Stimulated activated memory B cell treated with anti-CD40 and anti-IgM and Interleukin-4, amounts not matched to agents 10 μg/mL and 1 μg/mL and 100 μg/mL, for 72 hours (primary cell): ENCODE data around the gene CRACDL.
"Not testable (repeated sequence)": the region's sequence is repeated elsewhere in the genome, so short reads cannot be mapped to it uniquely, and the experiment has no call there.

Experiments
- ATAC-seq: fragments of 150-1000 bp; cut with Tn5 transposase; 2 replicates; pipeline ENCODE4 v1.10.0; 2021
- H3K27ac Mint-ChIP-seq: one replicate; pipeline ENCODE4 v1.8.0; 2022; ENCODE audit warnings: mild to moderate bottlenecking, mixed read lengths
- H3K27me3 Mint-ChIP-seq: one replicate; pipeline ENCODE4 v1.8.0; 2022; ENCODE audit warnings: mixed read lengths
- H3K36me3 Mint-ChIP-seq: one replicate; pipeline ENCODE4 v1.8.0; 2022; ENCODE audit warnings: mixed read lengths
- H3K4me1 Mint-ChIP-seq: one replicate; pipeline ENCODE4 v1.8.0; 2022; ENCODE audit warnings: mixed read lengths
- H3K4me3 Mint-ChIP-seq: one replicate; pipeline ENCODE4 v1.8.0; 2022; ENCODE audit warnings: mild to moderate bottlenecking, moderate library complexity, mixed read lengths
- H3K9me3 Mint-ChIP-seq: one replicate; pipeline ENCODE4 v1.8.0; 2022; ENCODE audit warnings: mixed read lengths

The CRACDL gene

DNA sequence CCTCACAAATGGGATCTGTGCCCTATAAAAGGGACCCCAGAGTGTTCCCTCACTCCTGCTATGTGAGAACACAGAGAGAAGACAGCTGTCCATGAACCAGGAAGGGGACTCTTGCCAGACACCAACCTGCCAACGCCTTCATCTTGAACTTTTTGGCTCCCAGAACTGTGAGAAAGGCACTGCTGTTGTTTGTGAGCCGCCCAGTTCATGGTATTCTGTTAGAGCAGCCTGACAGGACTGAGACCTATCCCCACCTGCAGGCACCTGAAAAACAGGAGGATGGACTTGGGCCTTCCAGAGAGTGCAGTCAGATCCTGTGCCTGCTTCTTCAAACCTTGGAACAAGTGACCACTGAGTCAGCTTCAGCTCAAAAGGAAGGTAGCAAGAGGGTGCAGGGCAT is 51.4 kb downstream of the CRACDL start:
- peaks cover 78% of the 10 kb centered on the region for H3K27me3 Mint-ChIP-seq
- H3K27ac Mint-ChIP-seq = no peak overlapping the region
- no peaks in the 10 kb centered on the region for H3K4me1 Mint-ChIP-seq
- no peak overlapping the region for H3K4me3 Mint-ChIP-seq
- peaks cover 32% of the 10 kb centered on the region for H3K9me3 Mint-ChIP-seq
- ATAC-seq = no peak
- H3K36me3 Mint-ChIP-seq = peaks cover 16% of the 10 kb centered on the region

DNA sequence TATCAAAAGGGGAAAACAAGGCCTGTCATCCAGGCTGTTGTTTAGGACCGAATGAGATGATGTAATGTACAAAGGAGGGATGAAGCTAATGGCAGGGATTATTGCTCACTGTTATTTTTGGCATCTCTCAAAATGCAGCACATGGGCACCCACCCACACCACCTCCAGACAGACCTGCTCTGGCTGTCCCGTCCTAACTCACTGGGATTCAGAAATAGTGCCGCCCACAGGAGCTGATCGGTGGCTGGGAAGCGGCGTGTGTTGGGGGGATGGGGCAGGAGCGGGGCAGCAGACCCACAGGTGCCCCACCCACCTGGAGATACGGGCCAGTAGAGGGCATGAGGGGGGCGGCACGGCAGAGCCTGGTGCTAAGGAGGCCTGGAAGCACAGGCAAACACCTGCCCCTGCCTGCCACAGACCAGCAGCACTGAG is 52.2 kb downstream of the CRACDL start:
- Mint-ChIP-seq H3K4me3 (no peak overlapping the region), H3K36me3 (peaks cover 16% of the 10 kb centered on the region), H3K27me3 (peaks cover 76% of the 10 kb centered on the region), H3K9me3 (peaks cover 26% of the 10 kb centered on the region), H3K27ac (no peak overlapping the region), H3K4me1 (no peaks in the 10 kb centered on the region)
- ATAC-seq = no peak

DNA sequence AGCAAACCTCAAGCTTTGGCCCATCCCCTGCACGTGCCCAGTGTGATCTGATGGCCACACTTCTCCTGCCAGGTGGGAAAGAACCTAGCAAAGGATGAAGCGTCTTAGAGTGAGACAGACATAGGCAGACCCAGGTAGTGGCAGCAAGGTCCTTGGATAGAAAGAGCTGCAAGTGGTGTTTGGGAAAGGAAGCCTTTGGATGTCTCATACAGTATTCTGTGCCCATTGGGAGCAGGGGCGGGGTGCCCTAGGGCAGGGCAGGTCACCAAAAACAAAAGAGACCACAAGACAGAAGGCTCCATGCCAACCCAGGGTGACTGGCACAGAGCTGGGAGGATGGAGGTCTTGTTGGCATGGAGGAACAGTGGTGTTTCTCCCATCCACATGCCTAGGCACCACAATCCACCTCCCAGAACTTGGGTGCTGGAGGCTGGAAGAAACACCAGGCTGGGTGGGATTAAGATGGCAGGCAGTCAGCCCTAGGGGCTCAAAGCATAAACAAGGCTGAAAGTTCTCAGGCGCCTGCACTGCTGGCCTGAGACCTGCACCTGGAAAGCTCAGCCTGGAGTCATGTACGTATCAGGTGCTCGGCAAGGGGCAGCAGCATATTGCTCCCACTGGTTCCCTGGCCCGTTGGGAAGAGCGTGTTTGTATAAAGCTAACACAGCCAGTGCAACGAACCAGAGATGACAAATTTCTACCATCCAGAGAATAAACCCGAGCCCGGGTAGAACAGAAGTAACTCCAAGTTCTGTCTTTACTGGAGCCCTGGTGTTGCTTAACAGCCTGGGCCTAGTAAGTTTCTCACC is 52.9 kb downstream of the CRACDL start:
- H3K4me1 Mint-ChIP-seq = no peaks in the 10 kb centered on the region
- H3K36me3 Mint-ChIP-seq = peaks cover 16% of the 10 kb centered on the region
- H3K4me3 Mint-ChIP-seq = no peak overlapping the region
- H3K27ac Mint-ChIP-seq = no peak overlapping the region
- H3K9me3 Mint-ChIP-seq = peaks cover 22% of the 10 kb centered on the region
- no peak for ATAC-seq
- H3K27me3 Mint-ChIP-seq = peaks cover 76% of the 10 kb centered on the region

DNA sequence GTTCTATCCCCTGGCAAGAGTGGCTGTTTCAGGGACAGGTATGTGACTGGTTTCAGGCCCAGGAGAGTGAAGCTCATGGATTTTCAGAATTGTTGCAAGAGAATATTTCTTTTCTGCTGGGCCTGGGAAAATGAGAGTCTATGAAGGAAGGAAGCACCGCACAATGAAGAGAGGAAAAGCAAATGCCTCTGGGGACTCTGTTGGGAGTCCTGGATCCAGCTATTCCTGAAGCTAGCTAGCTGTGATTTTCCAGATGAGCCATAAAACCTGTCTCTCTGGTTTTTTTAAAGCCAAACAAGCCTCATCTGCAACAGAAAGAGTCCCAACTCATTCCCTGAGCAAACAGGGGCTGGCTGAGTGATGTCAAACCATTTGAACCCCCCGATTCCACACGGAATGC is 53.7 kb downstream of the CRACDL start:
- peaks cover 12% of the 10 kb centered on the region for H3K36me3 Mint-ChIP-seq
- H3K4me3 Mint-ChIP-seq = no peak overlapping the region
- H3K9me3 Mint-ChIP-seq = peaks cover 18% of the 10 kb centered on the region
- H3K27ac Mint-ChIP-seq = no peak overlapping the region
- H3K27me3 Mint-ChIP-seq = peaks cover 69% of the 10 kb centered on the region
- H3K4me1 Mint-ChIP-seq = no peaks in the 10 kb centered on the region
- no peak for ATAC-seq

DNA sequence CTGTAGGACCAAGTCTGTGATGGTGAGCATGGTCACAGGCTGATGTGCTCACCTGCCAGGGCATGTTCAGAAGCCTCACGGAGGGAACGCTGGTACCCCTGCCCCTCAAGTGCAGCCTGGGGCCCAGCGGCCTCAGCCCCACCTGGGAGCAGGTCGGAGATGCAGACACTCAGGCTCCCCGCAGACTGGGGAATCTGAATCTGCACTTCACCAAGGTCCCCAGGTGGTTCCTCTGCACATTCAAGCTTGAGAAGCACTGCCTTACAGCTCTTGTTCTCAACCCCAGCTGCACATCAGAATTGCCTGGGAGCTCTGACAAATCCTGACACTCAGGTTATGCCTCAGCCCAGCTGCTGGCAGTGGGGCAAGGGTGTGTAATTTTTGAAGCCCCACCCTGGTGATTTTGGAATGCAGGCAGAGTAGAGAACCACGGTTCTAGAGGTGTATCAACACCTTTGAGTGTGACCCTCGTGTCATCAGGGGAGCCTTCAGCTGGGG is 54.8 kb downstream of the CRACDL start:
- peaks cover 8% of the 10 kb centered on the region for H3K9me3 Mint-ChIP-seq
- peaks cover 3% of the 10 kb centered on the region for H3K36me3 Mint-ChIP-seq
- H3K4me3 Mint-ChIP-seq = no peak overlapping the region
- H3K27me3 Mint-ChIP-seq = peaks cover 57% of the 10 kb centered on the region
- H3K27ac Mint-ChIP-seq = no peak overlapping the region
- ATAC-seq = no peak
- H3K4me1 Mint-ChIP-seq = no peaks in the 10 kb centered on the region

GRCh38 chr2:98880266-98881152 is 55.5 kb downstream of the CRACDL start:
- ATAC-seq = no peak
- peaks cover 1% of the 10 kb centered on the region for H3K4me1 Mint-ChIP-seq
- no peaks in the 10 kb centered on the region for H3K36me3 Mint-ChIP-seq
- H3K9me3 Mint-ChIP-seq = peaks cover 5% of the 10 kb centered on the region
- no peak overlapping the region for H3K4me3 Mint-ChIP-seq
- no peak overlapping the region for H3K27ac Mint-ChIP-seq
- peaks cover 50% of the 10 kb centered on the region for H3K27me3 Mint-ChIP-seq

- H3K9me3 Mint-ChIP-seq = not testable (repeated sequence)
Observed at GRCh38 chr2:98877658-98878057, 58.4 kb downstream of the CRACDL start.

DNA sequence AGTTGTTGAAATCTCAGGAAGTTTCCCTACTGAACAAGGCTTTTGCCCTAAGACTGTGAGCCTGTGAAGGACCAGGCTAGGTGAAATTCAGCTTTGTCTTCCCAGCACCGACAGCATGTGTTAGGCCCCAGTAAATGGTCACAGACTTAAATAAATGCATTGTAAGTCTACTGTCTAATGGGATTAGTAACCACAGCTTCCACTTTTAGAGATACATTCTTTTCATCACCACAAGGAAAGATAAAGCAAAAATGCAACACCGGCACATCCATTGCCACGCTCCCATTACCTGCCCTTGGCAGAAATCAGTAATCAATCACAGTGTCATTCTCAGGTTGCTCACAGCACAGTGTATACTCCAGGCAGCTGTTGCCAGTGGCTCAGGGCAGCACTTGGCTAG is 59.3 kb downstream of the CRACDL start:
- H3K27me3 Mint-ChIP-seq = peaks cover 27% of the 10 kb centered on the region
- H3K27ac Mint-ChIP-seq = no peak overlapping the region
- ATAC-seq = no peak
- no peaks in the 10 kb centered on the region for H3K36me3 Mint-ChIP-seq
- H3K4me3 Mint-ChIP-seq = no peak overlapping the region
- H3K9me3 Mint-ChIP-seq = no peaks in the 10 kb centered on the region
- peaks cover 7% of the 10 kb centered on the region for H3K4me1 Mint-ChIP-seq

More at GRCh38 chr2:98877658-98878057, 58.4 kb downstream of the CRACDL start:
- ATAC-seq, H3K27ac Mint-ChIP-seq, H3K36me3 Mint-ChIP-seq, H3K4me1 Mint-ChIP-seq, H3K4me3 Mint-ChIP-seq: not testable (repeated sequence)
- H3K27me3 Mint-ChIP-seq = peaks cover 32% of the 10 kb centered on the region

GRCh38 chr2:98875746-98876145 is 60.3 kb downstream of the CRACDL start:
- no peak for ATAC-seq
- Mint-ChIP-seq H3K4me1 (peaks cover 7% of the 10 kb centered on the region), H3K4me3 (no peak overlapping the region)

DNA sequence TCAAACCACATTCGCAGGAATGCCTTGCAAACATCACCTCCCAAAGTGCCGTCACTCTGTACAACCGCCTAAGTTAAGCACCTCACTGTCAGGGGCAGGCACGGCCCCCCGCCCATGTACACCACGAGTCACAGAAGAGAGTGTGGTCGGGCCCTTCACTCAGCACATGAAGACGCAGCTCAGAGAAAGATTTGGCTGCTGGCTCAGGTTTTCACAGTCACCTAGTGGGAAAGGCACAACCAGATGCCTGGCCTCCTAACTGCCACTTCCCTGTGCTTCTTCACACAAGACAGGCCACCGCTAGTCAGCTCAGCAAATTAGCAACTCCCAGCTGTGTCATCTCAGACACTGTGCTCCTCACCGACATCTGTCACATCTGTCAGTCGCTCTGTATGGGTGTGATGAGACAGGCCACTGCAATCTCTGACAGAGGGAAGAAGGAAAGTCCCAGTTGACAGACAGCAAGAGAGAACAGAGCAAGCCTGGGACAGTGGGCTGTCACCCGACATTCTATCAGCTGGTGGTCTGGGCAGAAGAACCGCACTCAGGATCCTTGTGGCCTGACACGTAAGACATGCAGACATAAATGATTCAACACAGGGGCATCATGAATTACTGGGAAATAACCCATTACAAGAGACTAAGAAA is 60.8 kb downstream of the CRACDL start:
- H3K27ac Mint-ChIP-seq = no peak overlapping the region
- H3K4me3 Mint-ChIP-seq = no peak overlapping the region

More at GRCh38 chr2:98875746-98876145, 60.3 kb downstream of the CRACDL start:
- Mint-ChIP-seq H3K27ac (no peak overlapping the region), H3K36me3 (no peaks in the 10 kb centered on the region), H3K27me3 (peaks cover 20% of the 10 kb centered on the region), H3K9me3 (no peaks in the 10 kb centered on the region)

GRCh38 chr2:98874186-98874689 is 61.8 kb downstream of the CRACDL start:
- Mint-ChIP-seq H3K27ac (no peak overlapping the region), H3K27me3 (peaks cover 20% of the 10 kb centered on the region), H3K4me1 (peaks cover 16% of the 10 kb centered on the region), H3K4me3 (no peak overlapping the region), H3K36me3 (no peaks in the 10 kb centered on the region), H3K9me3 (no peaks in the 10 kb centered on the region)
- ATAC-seq = no peak

More for the DNA sequence above, 60.8 kb downstream of the CRACDL start:
- H3K9me3 Mint-ChIP-seq = no peaks in the 10 kb centered on the region
- H3K27me3 Mint-ChIP-seq = peaks cover 20% of the 10 kb centered on the region
- peak; percentile 70 for ATAC-seq
- H3K36me3 Mint-ChIP-seq = no peaks in the 10 kb centered on the region
- peaks cover 7% of the 10 kb centered on the region for H3K4me1 Mint-ChIP-seq

GRCh38 chr2:98872526-98872925 is 63.5 kb downstream of the CRACDL start:
- no peaks in the 10 kb centered on the region for H3K9me3 Mint-ChIP-seq
- ATAC-seq = no peak
- no peak overlapping the region for H3K27ac Mint-ChIP-seq
- H3K36me3 Mint-ChIP-seq = no peaks in the 10 kb centered on the region
- peaks cover 8% of the 10 kb centered on the region for H3K27me3 Mint-ChIP-seq
- no peak overlapping the region for H3K4me3 Mint-ChIP-seq
- peaks cover 16% of the 10 kb centered on the region for H3K4me1 Mint-ChIP-seq

DNA sequence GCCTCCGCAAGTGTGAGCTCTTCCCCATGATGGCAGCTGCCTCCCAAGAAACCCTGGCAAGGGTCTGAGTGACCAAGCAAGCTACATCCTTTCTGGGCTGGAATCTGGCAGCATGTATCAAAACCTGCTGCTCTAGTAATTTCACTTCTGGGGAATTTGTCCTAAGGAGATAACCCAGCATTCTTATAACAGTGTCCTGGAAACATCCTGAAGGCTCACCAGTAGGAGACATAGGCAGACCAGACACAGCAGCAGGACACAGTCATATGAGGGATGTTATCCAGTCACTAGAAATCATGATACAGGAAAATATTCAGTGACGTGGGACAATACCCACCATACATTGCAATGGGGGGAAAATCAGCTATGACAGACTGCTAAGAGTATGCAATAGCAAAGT is 64.5 kb downstream of the CRACDL start:
- Mint-ChIP-seq H3K27ac (no peak overlapping the region), H3K4me1 (peaks cover 16% of the 10 kb centered on the region), H3K27me3 (peaks cover 8% of the 10 kb centered on the region), H3K9me3 (no peaks in the 10 kb centered on the region), H3K4me3 (no peak overlapping the region), H3K36me3 (no peaks in the 10 kb centered on the region)
- no peak for ATAC-seq

- no peak overlapping the region for H3K27ac Mint-ChIP-seq
- peaks cover 16% of the 10 kb centered on the region for H3K4me1 Mint-ChIP-seq
- H3K36me3 Mint-ChIP-seq = no peaks in the 10 kb centered on the region
- H3K27me3 Mint-ChIP-seq = peaks cover 8% of the 10 kb centered on the region
- H3K9me3 Mint-ChIP-seq = no peaks in the 10 kb centered on the region
- no peak for ATAC-seq
- no peak overlapping the region for H3K4me3 Mint-ChIP-seq
Observed at GRCh38 chr2:98870516-98871158, 65.4 kb downstream of the CRACDL start.
